ENCODE measurements around the gene LSM7. TPM values are rescaled to one million over a fixed set of nuclear protein-coding genes. Genes with fewer than 3 reads are reported as not detected.

Gene LSM7
- total RNA-seq, 1 donor from 2014 or later: 190 TPM

DNA sequence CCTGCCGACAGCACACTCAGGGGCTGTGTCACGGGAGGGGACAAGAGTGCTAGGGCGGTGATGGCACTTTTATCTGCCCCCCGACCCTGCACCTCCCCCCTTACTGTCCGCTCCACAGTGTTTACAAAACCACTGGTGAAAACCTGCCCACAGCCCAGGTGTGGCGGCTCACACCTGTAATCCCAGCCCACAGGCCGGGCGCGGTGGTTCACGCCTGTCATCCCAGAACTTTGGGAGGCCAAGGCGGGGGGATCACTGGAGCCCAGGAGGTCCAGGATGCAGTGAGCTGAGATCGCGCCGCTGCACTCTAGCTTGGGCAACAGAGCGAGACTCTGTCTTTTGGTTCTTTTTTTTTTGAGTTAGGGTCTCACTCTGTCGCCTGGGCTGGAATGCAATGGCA is 32.2 kb downstream of the LSM7 start:
- intact Hi-C loops (cut with micrococcal nuclease): no loop called here
- DNase-seq: no peak
- Mint-ChIP-seq H3K4me1 (peaks cover 6% of the 10 kb centered on the region), H3K27me3 (peaks cover 2% of the 10 kb centered on the region), H3K4me3 (no peak overlapping the region), H3K27ac (no peak overlapping the region), H3K9me3 (no peaks in the 10 kb centered on the region), H3K36me3 (ENCODE audit: low read depth) (peaks cover 13% of the 10 kb centered on the region)

DNA sequence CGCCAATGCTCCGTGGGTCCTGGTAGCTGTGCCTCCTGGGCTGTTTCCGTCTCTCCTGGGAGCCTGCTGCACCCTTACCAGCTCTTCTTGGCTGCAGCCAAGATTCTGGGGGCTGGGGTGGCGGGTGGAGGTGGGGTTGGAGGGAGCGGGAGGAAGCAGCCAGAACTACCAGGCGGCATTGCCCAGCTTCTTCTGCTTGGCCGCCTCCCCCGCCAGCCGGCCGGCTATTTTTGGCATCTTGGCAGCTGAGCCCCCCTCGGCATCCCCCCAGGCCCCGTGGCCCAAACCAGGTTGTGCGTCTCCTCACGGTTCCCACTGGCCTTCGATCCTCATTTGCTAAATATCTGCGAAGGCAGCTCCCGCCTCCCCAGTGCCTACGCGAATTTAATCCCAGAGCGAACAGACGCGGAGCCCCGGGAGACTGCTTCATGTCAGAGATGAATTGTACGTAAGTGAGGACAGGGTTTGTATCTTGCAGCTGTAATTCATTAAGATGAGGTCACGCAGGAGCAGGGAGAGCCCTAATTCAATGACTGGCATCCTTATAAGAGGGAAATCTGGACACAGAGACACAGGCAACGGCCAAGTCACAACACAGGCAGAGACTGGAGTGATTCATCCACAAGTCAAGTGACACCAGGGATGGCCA is 33.6 kb downstream of the LSM7 start:
- no peak for DNase-seq
- H3K36me3 Mint-ChIP-seq (ENCODE audit: low read depth): peaks cover 13% of the 10 kb centered on the region
- intact Hi-C loops (cut with micrococcal nuclease): no loop called here
- H3K27me3 Mint-ChIP-seq: no peaks in the 10 kb centered on the region
- H3K27ac Mint-ChIP-seq: no peak overlapping the region
- peaks cover 6% of the 10 kb centered on the region for H3K4me1 Mint-ChIP-seq
- H3K4me3 Mint-ChIP-seq: no peak overlapping the region
- no peaks in the 10 kb centered on the region for H3K9me3 Mint-ChIP-seq

DNA sequence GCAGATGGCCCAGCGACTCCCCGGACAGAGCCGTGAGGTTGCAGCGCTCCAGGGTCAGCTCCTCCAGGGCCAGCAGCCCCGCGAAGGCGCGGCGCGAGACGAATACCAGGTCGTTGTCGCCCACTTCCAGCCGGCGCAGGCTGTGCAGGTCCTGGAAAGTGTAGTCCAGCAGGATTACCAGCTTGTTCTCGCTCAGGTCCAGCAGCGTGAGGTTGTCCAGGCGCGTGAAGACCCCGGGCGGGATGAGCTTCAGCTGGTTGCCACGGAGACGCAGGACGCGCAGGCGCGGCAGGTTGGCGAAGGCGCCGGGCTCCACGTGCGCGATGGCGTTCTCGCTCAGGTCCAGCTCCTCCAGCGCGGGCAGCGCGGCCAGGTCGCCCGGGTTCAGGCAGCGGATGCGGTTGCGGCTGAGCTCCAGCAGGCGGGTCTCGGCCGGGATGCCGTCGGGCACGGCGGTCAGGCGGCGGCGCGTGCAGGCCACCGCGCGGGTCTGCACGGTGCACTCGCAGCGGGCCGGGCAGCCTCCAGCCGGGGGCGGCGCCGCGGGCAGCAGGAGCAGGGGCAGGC is 37.1 kb downstream of the LSM7 start:
- peaks cover 25% of the 10 kb centered on the region for H3K4me1 Mint-ChIP-seq
- H3K27ac Mint-ChIP-seq: no peak overlapping the region
- H3K27me3 Mint-ChIP-seq: no peaks in the 10 kb centered on the region
- H3K4me3 Mint-ChIP-seq: peak overlapping the region; percentile 85
- no peaks in the 10 kb centered on the region for H3K9me3 Mint-ChIP-seq
- no peak for DNase-seq
- peaks cover 15% of the 10 kb centered on the region for H3K36me3 Mint-ChIP-seq (ENCODE audit: low read depth)
- intact Hi-C loops (cut with micrococcal nuclease): no loop called here

DNA sequence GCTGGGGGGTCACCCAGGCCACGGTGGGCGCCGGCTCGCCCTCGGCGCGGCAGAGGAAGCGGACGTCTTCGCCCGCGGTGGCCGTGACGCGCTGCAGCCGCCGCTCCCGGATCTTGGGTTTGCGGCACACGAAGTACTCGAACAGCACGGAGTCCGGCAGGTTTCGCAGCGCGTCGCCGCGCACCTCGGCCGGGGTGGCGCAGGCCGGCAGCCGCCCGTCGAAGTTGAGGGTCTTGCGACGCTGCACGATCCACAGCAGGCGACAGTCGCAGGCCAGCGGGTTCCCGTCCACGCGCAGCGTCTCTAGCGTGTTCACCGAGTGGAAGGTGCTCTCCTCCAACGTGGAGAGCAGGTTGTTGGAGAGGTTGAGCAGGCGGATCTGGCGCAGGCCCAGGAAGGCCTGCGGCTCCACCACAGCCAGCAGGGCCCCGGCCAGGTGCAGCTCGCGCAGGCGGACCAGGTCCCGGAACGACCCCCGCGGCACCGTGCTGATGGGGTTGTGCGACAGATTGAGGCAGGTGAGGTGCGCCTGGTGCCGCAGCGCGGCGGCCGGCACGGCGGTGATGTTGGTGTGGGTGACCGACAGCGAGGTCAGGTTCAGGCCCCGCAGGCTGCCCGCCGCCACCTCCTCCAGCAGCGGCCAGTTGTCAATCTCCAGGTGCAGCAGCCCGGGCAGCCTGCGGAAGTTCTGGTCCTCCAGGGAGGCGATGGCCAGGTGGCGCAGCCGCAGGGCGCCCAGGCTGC is 37.8 kb downstream of the LSM7 start:
- H3K27ac Mint-ChIP-seq: peak overlapping the region; percentile 65
- H3K4me1 Mint-ChIP-seq: peaks cover 25% of the 10 kb centered on the region
- peak; percentile 80 for DNase-seq
- peak overlapping the region; percentile 85 for H3K4me3 Mint-ChIP-seq
- H3K36me3 Mint-ChIP-seq (ENCODE audit: low read depth): peaks cover 15% of the 10 kb centered on the region
- H3K9me3 Mint-ChIP-seq: no peaks in the 10 kb centered on the region
- H3K27me3 Mint-ChIP-seq: no peaks in the 10 kb centered on the region
- intact Hi-C loops (cut with micrococcal nuclease): no loop called here

DNA sequence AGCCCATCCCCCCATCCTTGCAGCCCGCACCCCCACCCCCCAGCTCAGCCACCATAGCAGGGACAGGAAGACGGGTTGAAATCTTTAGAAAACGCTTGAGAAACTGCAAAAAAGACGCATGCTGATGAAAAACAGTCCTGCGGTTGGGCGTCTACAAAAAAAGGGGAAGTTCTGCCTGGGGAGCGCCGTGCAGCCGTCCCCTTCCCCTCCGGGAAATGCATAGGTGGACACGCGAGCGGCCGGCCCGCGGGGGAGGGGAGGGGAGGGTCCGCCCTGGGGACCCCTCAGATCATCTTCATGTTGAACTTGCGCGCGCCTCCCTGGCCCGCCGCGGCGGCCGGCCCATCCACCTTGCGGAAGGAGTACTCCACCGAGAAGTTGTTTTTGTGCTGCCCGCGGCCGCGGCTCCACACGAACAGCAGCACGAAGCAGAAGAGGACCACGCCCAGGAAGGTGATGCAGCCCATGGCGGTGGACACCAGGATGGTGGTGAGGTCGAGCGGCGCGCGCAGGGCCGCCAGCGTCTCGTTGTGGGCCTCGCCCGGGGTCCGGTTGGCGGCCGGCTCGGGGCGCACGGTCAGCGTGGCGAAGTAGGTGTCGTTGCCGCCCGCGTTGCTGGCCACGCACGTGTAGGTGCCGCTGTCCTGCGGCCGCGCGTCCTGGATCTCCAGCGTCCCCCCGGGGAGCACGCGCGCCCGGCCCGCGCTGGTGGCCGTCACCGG is 38.5 kb downstream of the LSM7 start:
- Mint-ChIP-seq H3K27ac (peak overlapping the region; percentile 90), H3K36me3 (ENCODE audit: low read depth) (peaks cover 13% of the 10 kb centered on the region), H3K4me1 (peaks cover 23% of the 10 kb centered on the region), H3K9me3 (no peaks in the 10 kb centered on the region), H3K27me3 (no peaks in the 10 kb centered on the region), H3K4me3 (peak overlapping the region; percentile 85)
- DNase-seq: peak; percentile 92
- intact Hi-C loops (cut with micrococcal nuclease): loop anchor here (5.0 kb wide), 1 partner anchor 37 kb away; the partner anchor contains the start of genes LSM7 and SPPL2B

DNA sequence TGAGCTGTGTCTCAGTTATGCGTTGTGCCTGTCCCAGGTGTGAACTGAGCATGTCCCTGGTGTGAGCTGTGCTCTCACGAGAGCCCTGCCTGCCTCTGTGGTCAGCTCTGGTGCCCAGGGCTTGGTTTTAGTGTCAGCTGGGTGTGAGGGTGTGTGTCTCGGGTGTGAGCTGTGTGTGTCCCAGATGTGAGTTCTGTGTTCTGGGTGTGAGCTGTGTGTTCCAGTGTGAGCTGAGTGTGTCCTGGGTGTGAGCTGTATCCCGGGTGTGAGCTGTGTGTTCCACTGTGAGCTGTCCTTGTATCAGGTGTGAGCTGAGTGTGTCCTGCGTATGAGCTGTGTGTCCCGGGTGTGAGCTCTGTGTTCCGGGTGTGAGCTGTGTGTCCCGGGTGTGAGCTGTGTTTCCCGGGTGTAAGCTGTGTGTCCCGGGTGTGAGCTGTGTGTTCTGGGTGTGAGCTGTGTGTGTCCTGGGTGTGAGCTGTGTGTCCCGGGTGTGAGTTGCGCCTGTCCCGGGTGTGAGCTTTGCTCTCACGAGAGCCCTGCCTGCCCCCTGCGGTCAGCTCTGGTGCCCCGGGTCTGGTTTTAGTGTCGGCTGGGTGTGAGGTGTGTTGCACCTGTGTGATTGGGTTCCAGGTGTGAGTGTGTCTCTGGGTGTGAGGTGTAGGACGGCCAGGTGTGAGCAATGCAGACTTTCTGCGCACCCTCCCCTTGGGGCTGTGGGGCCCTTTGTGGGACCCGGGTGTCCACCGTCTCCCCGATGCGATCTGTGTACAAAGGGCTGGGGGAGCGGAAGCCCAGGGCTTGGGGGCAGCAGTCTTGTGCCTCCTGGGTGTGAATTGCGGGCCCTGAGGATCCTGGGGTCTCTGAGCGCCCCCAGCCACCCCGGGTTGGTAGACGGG is 39.3 kb downstream of the LSM7 start:
- DNase-seq: no peak
- Mint-ChIP-seq H3K4me3 (peak overlapping the region; percentile 85), H3K4me1 (peaks cover 22% of the 10 kb centered on the region), H3K27me3 (no peaks in the 10 kb centered on the region), H3K27ac (peak overlapping the region; percentile 90), H3K36me3 (ENCODE audit: low read depth) (peaks cover 12% of the 10 kb centered on the region), H3K9me3 (no peaks in the 10 kb centered on the region)
- intact Hi-C loops (cut with micrococcal nuclease): loop anchor here (5.0 kb wide), 1 partner anchor 38 kb away; the partner anchor contains the start of genes LSM7 and SPPL2B

DNA sequence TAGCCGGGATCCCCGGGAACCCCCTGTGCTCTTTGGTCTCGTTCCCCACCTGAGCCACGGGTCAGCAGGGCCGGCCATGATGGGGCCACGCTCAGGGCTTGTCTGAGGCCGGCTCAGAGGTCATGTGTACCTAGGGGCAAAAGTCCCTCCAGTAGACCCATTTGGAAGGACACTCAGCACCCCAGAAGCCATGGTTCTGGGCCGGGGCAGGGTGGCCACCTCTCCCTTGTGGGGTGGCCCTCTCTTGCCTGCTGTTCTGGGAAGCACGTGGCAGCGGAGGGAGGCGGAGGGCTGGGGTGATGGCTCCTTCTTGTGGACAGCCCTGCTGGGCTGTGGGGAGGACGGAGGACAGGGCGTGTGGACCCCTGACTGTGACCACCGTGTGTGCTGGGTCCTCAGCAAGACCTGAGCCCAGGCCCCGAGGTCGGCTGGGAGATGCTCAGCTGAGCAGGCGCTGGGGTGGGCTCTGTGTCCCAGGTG is 40.0 kb downstream of the LSM7 start:
- intact Hi-C loops (cut with micrococcal nuclease): loop anchor here (5.0 kb wide), 1 partner anchor 39 kb away; the partner anchor contains the start of genes LSM7 and SPPL2B
- DNase-seq: no peak
- Mint-ChIP-seq H3K9me3 (no peaks in the 10 kb centered on the region), H3K27me3 (no peaks in the 10 kb centered on the region), H3K4me3 (peak overlapping the region; percentile 85), H3K27ac (peak overlapping the region; percentile 90), H3K36me3 (ENCODE audit: low read depth) (peaks cover 8% of the 10 kb centered on the region), H3K4me1 (peaks cover 20% of the 10 kb centered on the region)

DNA sequence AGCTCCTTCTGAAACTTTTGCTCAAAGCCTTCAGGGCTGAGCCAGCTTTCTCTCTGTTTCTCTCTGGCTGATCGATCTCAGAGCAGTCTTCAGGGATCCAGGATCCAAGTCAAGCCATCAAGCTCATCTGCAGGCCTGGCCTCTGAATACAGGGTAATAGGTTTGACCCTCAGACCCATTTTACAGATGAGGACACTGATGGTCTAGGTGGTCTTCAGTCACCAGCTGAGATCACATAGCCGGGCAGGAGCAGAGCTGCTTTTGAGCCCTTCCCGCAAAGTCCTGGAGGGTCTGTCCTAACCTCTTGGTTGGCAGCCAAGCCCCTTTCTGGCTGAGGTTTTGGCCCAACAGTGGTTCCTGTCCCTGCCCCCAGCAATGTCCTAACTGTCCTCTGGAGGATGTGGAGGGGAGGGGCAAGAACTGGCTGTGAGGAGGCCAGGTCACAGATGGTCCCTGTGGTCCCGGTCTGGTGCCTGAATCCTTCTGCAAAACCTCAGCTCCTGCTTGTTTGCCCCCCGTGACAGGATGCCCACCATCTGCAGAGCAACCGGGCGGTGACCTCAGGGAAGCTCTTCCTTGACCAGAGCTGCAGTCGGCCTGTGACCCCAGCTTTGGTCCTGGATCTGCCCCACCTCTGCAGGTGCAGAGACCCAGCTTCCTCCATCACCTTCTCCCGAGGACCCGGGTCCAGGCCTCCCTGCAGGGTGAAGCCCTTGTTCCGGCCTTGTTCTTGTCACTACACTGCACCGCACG is 40.6 kb downstream of the LSM7 start:
- peaks cover under 1% of the 10 kb centered on the region for H3K27me3 Mint-ChIP-seq
- H3K4me3 Mint-ChIP-seq: no peak overlapping the region
- no peak for DNase-seq
- peaks cover 19% of the 10 kb centered on the region for H3K4me1 Mint-ChIP-seq
- peak overlapping the region; percentile 90 for H3K27ac Mint-ChIP-seq
- no peaks in the 10 kb centered on the region for H3K9me3 Mint-ChIP-seq
- peaks cover 5% of the 10 kb centered on the region for H3K36me3 Mint-ChIP-seq (ENCODE audit: low read depth)
- intact Hi-C loops (cut with micrococcal nuclease): loop anchor here (5.0 kb wide), 1 partner anchor 40 kb away; the partner anchor contains the start of genes LSM7 and SPPL2B

DNA sequence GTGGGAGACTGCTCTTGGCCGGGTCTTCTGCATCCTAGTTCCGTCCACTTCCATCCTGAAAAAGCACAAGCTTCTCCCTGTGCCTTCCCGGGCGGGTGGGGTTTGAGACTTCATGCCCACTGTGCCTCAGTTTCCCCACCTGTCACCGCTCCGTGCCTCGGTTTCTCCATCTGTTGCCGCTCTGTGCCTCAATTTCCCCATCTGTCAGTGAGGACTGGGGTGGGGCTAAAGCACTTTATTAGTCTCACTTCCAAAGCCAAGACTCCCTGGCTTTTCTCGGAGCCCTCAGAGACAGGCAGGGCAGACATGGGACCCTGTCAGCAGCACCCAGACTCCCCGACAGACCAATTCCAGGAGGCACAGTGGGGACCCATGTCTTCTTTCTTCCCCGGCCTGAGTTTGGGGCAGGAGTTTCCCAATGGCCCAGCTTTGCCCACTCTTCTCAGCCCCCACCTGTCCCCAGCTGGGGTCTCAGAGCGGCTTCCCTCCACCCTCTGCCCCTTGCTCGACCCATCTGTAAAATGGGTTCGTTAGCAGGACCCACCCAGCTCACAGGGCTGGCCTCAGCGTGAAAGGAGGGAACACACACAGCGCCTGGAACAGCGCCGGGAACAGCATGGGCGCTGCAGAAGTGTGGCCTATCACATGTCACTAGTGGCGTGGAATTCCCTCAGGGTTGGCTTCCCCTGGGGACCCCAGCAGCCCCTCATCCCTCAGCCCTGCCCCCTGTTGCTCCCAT is 41.8 kb downstream of the LSM7 start:
- intact Hi-C loops (cut with micrococcal nuclease): loop anchor here (5.0 kb wide), 1 partner anchor 41 kb away; the partner anchor contains the start of genes LSM7 and SPPL2B
- Mint-ChIP-seq H3K27me3 (peaks cover 2% of the 10 kb centered on the region), H3K4me3 (no peak overlapping the region), H3K27ac (no peak overlapping the region), H3K9me3 (no peaks in the 10 kb centered on the region), H3K4me1 (peaks cover 26% of the 10 kb centered on the region), H3K36me3 (ENCODE audit: low read depth) (peaks cover 2% of the 10 kb centered on the region)
- no peak for DNase-seq

DNA sequence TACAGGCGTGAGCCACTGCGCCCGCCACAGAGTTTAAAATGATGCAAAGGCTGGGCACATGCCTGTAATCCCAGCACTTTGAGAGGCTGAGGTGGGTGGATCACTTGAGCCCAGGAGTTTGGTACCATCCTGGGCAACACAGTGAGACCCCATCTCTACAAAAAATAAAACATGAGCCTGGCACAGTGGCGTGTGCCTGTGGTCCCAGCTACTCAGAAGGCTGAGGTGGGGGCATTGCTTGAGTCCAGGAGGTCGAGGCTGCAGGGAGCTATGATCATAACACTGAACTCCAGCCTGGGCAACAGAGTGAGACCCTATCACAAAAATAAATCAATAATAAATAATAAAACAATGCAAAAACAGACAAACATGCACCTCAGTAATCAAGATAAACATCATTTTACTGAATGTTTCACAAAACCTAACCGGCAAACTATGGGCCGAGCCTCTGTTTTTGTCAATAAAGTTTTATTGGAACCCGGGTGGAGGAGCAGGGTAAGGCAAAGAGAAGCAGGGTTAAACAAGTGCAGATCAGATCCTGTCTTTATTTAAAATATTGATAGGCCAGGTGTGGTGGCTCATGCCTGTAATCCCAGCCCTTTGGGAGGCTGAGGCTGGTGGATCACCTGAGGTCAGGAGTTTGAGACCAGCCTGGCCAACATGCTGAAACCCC is 44.4 kb downstream of the LSM7 start:
- no peak for DNase-seq
- Mint-ChIP-seq H3K4me3 (no peak overlapping the region), H3K9me3 (no peaks in the 10 kb centered on the region), H3K4me1 (peaks cover 18% of the 10 kb centered on the region), H3K36me3 (ENCODE audit: low read depth) (peaks cover 2% of the 10 kb centered on the region), H3K27me3 (peaks cover 2% of the 10 kb centered on the region), H3K27ac (no peak overlapping the region)
- intact Hi-C loops (cut with micrococcal nuclease): no loop called here

DNA sequence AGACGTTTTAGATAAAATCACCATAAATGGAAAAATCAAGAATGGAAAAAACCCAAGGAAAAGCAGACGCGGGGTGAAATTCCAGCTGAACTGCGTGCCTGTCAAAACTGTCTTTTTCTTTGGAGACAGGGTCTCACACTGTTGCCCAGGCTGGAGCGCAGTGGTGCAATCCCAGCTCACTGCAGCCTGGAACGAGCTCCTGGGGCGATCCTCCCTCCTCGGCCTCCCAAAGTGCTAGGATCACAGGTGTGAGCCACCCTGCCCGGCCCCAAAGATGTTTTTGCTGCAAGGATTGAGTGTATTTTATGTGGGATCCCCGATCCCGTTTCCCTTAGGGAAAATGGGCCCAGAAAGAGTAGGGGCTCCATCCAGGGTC is 45.5 kb downstream of the LSM7 start:
- Mint-ChIP-seq H3K9me3 (no peaks in the 10 kb centered on the region), H3K4me3 (peak overlapping the region; percentile 38), H3K27ac (no peak overlapping the region), H3K27me3 (peaks cover 2% of the 10 kb centered on the region), H3K36me3 (ENCODE audit: low read depth) (no peaks in the 10 kb centered on the region), H3K4me1 (peaks cover 7% of the 10 kb centered on the region)
- intact Hi-C loops (cut with micrococcal nuclease): no loop called here
- DNase-seq: no peak

Data from activated CD4-positive, alpha-beta T cell treated with anti-CD3 and anti-CD28 coated beads, Interleukin-2, amount 10 ng/mL, durations not matched to agents 24 days and 14 days (primary cell).